WTC11 (cell line): ENCODE measurements around the gene SIK2.

Experiments
- CREB1 ChIP-seq: sonication (generic); formaldehyde crosslinking; IDR thresholded peaks from 2 replicates; pipeline ENCODE4 v1.8.0; 2023; ENCODE audit warnings: mild to moderate bottlenecking, missing genetic modification reagents
- JUN ChIP-seq: sonication (generic); formaldehyde crosslinking; IDR thresholded peaks from 2 replicates; pipeline ENCODE4 v1.8.0; 2023; ENCODE audit warnings: mild to moderate bottlenecking, missing genetic modification reagents
- NR2C2 ChIP-seq: sonication (generic); formaldehyde crosslinking; IDR thresholded peaks from 2 replicates; pipeline ENCODE4 v1.8.0; 2022; ENCODE audit warnings: mild to moderate bottlenecking, missing genetic modification reagents
- SMAD3 ChIP-seq: sonication (generic); formaldehyde crosslinking; IDR thresholded peaks from 2 replicates; pipeline ENCODE4 v1.8.0; 2022; ENCODE audit warnings: missing genetic modification reagents, mild to moderate bottlenecking, borderline replicate concordance
- ZBTB21 ChIP-seq: sonication (generic); formaldehyde crosslinking; IDR thresholded peaks from 2 replicates; pipeline ENCODE4 v1.8.1; 2023; ENCODE audit warnings: mild to moderate bottlenecking, missing genetic modification reagents, borderline replicate concordance
- TF ChIP-seq, protein P1 (sequence below): fragments of 200-600 bp; IDR thresholded peaks from 2 replicates; pipeline ENCODE4 v1.8.0; 2022; ENCODE audit warnings: antibody characterized with exemption
- TF ChIP-seq, protein P2 (sequence below): fragments of 250-450 bp; sonication (Bioruptor Pico); conservative IDR thresholded peaks from 2 replicates; pipeline ENCODE4 v1.9.0; 2021; ENCODE audit warnings: mild to moderate bottlenecking
- TF ChIP-seq, protein P3 (sequence below): sonication (generic); formaldehyde crosslinking; IDR thresholded peaks from 2 replicates; pipeline ENCODE4 v1.8.1; 2023; ENCODE audit warnings: mild to moderate bottlenecking, missing genetic modification reagents
- TF ChIP-seq, protein P4 (sequence below): sonication (generic); formaldehyde crosslinking; IDR thresholded peaks from 2 replicates; pipeline ENCODE4 v1.8.0; 2022; ENCODE audit warnings: mild to moderate bottlenecking, missing genetic modification reagents
- TF ChIP-seq, protein P5 (sequence below): sonication (generic); formaldehyde crosslinking; conservative IDR thresholded peaks from 2 replicates; pipeline ENCODE4 v1.8.1; 2022; ENCODE audit warnings: mild to moderate bottlenecking, missing genetic modification reagents

DNA sequence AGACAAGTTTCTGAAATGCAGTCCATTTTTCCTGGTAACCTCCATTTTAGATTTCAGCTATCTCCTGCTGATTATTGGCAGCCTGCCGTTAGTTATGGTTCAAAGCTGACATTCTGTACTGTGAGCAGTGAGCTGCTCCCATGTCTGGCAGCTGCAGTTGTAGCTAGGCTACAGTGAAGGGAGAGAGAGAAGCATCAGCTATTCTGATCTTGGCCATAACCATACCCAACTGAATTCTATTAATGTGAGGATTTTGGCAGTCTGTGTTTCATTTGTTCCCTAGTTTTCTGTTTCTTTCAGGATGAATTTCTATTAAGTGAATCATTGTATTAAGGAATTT is 33.4 kb downstream of the SIK2 start:
- TF ChIP-seq, protein P1, sequence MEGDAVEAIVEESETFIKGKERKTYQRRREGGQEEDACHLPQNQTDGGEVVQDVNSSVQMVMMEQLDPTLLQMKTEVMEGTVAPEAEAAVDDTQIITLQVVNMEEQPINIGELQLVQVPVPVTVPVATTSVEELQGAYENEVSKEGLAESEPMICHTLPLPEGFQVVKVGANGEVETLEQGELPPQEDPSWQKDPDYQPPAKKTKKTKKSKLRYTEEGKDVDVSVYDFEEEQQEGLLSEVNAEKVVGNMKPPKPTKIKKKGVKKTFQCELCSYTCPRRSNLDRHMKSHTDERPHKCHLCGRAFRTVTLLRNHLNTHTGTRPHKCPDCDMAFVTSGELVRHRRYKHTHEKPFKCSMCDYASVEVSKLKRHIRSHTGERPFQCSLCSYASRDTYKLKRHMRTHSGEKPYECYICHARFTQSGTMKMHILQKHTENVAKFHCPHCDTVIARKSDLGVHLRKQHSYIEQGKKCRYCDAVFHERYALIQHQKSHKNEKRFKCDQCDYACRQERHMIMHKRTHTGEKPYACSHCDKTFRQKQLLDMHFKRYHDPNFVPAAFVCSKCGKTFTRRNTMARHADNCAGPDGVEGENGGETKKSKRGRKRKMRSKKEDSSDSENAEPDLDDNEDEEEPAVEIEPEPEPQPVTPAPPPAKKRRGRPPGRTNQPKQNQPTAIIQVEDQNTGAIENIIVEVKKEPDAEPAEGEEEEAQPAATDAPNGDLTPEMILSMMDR, result no peak
- TF ChIP-seq, protein P2, sequence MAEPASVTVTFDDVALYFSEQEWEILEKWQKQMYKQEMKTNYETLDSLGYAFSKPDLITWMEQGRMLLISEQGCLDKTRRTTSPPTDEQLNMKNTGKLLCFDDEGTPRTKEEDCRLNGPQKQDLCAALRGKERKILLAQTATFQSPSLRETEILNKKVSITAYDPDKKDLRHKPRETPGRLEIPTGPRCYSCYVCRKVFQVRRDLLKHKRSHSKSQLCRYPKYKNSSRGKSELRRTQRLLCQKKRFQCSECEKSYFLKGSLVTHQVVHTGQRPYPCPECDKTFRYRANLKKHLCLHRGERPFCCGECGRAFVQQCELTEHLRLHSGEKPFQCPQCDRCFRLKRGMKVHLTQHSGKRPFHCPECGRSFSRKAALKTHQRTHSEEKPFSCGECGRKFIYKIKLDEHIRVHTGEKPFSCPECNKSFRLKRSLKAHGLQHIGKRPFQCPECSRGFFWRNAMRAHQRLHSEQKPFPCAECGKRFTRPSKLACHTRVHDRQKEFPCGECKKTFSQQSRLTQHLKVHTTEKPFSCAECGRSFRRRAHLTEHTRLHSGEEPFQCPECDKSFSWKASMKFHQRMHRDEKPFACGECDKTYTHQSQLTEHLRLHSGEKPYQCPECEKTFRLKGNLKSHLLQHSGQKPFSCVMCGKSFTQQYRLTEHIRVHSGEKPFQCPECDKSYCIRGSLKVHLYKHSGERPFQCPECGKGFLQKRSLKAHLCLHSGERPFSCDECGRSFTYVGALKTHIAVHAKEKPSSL, result no peak
- TF ChIP-seq NR2C2 (no peak), JUN (CRISPR knock-in tag) (no peak), SMAD3 (no peak), ZBTB21 (CRISPR knock-in tag) (no peak), CREB1 (no peak)
- TF ChIP-seq, protein P3, sequence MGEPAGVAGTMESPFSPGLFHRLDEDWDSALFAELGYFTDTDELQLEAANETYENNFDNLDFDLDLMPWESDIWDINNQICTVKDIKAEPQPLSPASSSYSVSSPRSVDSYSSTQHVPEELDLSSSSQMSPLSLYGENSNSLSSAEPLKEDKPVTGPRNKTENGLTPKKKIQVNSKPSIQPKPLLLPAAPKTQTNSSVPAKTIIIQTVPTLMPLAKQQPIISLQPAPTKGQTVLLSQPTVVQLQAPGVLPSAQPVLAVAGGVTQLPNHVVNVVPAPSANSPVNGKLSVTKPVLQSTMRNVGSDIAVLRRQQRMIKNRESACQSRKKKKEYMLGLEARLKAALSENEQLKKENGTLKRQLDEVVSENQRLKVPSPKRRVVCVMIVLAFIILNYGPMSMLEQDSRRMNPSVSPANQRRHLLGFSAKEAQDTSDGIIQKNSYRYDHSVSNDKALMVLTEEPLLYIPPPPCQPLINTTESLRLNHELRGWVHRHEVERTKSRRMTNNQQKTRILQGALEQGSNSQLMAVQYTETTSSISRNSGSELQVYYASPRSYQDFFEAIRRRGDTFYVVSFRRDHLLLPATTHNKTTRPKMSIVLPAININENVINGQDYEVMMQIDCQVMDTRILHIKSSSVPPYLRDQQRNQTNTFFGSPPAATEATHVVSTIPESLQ, result no peak
- TF ChIP-seq, protein P4, sequence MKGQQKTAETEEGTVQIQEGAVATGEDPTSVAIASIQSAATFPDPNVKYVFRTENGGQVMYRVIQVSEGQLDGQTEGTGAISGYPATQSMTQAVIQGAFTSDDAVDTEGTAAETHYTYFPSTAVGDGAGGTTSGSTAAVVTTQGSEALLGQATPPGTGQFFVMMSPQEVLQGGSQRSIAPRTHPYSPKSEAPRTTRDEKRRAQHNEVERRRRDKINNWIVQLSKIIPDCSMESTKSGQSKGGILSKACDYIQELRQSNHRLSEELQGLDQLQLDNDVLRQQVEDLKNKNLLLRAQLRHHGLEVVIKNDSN (CRISPR knock-in tag), result no peak
- TF ChIP-seq, protein P5, sequence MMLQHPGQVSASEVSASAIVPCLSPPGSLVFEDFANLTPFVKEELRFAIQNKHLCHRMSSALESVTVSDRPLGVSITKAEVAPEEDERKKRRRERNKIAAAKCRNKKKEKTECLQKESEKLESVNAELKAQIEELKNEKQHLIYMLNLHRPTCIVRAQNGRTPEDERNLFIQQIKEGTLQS (CRISPR knock-in tag), result no peak
